Measurements from ENCODE around the gene ZNF454.

Gene ZNF454

DNA sequence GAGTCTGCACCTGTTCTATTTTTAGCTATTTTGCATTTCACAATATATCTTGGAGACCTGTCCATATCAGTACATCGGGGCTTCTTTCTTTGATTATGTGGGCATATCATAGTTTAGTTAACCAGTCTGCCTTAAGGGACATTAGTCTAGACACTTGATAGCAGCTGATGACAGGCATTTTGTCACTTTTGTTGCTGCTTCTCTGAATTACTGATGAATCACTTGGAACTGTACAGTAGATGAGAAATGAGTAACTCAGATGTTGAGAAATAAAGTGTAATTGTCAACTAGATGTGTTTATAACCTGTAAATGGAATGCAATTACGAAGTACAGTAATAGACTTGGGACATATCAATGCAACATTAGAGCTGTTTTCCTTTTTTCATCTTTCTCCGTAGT lies 38.1 kb upstream of the ZNF454 start:
- H3K9ac ChIP-seq (ENCODE audit: low read depth, low read length, poor library complexity, severe bottlenecking), result no peak overlapping the region
- no peaks in the 10 kb centered on the region for H3K27me3 ChIP-seq (ENCODE audit: insufficient read depth, low read length, poor library complexity, severe bottlenecking)
- H3F3A ChIP-seq (ENCODE audit: low read depth), result no peaks in the 10 kb centered on the region
- TF ChIP-seq, protein P1, sequence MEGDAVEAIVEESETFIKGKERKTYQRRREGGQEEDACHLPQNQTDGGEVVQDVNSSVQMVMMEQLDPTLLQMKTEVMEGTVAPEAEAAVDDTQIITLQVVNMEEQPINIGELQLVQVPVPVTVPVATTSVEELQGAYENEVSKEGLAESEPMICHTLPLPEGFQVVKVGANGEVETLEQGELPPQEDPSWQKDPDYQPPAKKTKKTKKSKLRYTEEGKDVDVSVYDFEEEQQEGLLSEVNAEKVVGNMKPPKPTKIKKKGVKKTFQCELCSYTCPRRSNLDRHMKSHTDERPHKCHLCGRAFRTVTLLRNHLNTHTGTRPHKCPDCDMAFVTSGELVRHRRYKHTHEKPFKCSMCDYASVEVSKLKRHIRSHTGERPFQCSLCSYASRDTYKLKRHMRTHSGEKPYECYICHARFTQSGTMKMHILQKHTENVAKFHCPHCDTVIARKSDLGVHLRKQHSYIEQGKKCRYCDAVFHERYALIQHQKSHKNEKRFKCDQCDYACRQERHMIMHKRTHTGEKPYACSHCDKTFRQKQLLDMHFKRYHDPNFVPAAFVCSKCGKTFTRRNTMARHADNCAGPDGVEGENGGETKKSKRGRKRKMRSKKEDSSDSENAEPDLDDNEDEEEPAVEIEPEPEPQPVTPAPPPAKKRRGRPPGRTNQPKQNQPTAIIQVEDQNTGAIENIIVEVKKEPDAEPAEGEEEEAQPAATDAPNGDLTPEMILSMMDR (conservative IDR thresholded peaks at IDR 0.05; ENCODE audit: low read length), result no peak
- no peak for TF ChIP-seq EZH2phosphoT487 (IDR thresholded peaks at IDR 0.05; ENCODE audit: borderline replicate concordance)
- H3K4me2 ChIP-seq (ENCODE audit: low read depth, low read length, poor library complexity, severe bottlenecking), result no peak overlapping the region
- H3K4me3 ChIP-seq (ENCODE audit: low read length, poor library complexity, severe bottlenecking), result no peak overlapping the region
- no peaks in the 10 kb centered on the region for H3K9me2 ChIP-seq (replicated peaks; ENCODE audit: low read depth, low read length)
- H2AFZ ChIP-seq (ENCODE audit: low read length), result no peak overlapping the region
- no peaks in the 10 kb centered on the region for H3K36me3 ChIP-seq (ENCODE audit: insufficient read depth, low read length)
- H3K4me1 ChIP-seq (ENCODE audit: insufficient read depth, low read length, poor library complexity, severe bottlenecking), result no peaks in the 10 kb centered on the region
- no peaks in the 10 kb centered on the region for H3K79me2 ChIP-seq (ENCODE audit: insufficient read depth, low read length)
- H3K9me3 ChIP-seq (ENCODE audit: insufficient read depth, low read depth, low read length), result no peaks in the 10 kb centered on the region
- no peaks in the 10 kb centered on the region for H4K20me1 ChIP-seq (ENCODE audit: insufficient read depth, low read length, poor library complexity, severe bottlenecking)

DNA sequence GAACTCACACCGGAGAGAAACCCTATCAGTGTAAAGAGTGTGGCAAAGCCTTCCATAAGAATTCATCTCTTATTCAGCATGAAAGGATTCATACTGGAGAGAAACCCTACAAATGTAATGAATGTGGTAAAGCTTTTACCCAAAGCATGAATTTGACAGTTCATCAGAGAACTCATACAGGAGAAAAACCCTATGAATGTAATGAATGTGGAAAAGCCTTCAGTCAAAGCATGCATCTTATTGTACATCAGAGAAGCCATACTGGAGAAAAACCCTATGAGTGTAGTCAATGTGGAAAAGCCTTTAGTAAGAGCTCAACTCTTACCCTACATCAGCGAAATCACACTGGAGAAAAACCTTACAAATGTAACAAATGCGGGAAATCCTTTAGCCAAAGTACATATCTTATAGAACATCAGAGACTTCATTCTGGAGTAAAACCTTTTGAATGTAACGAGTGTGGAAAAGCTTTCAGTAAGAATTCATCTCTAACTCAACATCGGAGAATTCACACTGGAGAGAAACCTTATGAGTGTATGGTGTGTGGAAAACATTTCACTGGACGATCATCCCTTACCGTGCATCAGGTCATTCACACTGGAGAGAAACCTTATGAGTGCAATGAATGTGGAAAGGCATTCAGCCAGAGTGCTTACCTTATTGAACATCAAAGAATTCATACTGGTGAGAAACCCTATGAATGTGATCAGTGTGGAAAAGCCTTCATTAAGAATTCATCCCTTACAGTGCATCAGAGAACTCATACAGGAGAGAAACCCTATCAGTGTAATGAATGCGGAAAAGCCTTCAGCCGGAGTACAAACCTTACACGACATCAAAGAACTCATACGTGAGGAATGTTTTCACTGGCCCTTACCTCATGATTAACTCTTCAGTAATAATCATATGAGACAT lies 8.9 kb upstream of the ZNF454 start:
- Histone ChIP-seq H3K27me3 (ENCODE audit: insufficient read depth, low read length, poor library complexity, severe bottlenecking) (no peaks in the 10 kb centered on the region), H3K9me3 (ENCODE audit: insufficient read depth, low read depth, low read length) (peaks cover 5% of the 10 kb centered on the region; the same call in 1 of the 2 replicates), H3K4me1 (ENCODE audit: insufficient read depth, low read length, poor library complexity, severe bottlenecking) (no peaks in the 10 kb centered on the region), H3K4me2 (ENCODE audit: low read depth, low read length, poor library complexity, severe bottlenecking) (no peak overlapping the region), H4K20me1 (ENCODE audit: insufficient read depth, low read length, poor library complexity, severe bottlenecking) (no peaks in the 10 kb centered on the region), H3K79me2 (ENCODE audit: insufficient read depth, low read length) (no peaks in the 10 kb centered on the region), H3K9ac (ENCODE audit: low read depth, low read length, poor library complexity, severe bottlenecking) (no peak overlapping the region), H2AFZ (ENCODE audit: low read length) (no peak overlapping the region), H3F3A (ENCODE audit: low read depth) (no peaks in the 10 kb centered on the region), H3K9me2 (replicated peaks; ENCODE audit: low read depth, low read length) (no peaks in the 10 kb centered on the region), H3K36me3 (ENCODE audit: insufficient read depth, low read length) (no peaks in the 10 kb centered on the region), H3K4me3 (ENCODE audit: low read length, poor library complexity, severe bottlenecking) (no peak overlapping the region)
- TF ChIP-seq, protein P1 (conservative IDR thresholded peaks at IDR 0.05; ENCODE audit: low read length), result no peak
- TF ChIP-seq EZH2phosphoT487 (IDR thresholded peaks at IDR 0.05; ENCODE audit: borderline replicate concordance), result no peak

DNA sequence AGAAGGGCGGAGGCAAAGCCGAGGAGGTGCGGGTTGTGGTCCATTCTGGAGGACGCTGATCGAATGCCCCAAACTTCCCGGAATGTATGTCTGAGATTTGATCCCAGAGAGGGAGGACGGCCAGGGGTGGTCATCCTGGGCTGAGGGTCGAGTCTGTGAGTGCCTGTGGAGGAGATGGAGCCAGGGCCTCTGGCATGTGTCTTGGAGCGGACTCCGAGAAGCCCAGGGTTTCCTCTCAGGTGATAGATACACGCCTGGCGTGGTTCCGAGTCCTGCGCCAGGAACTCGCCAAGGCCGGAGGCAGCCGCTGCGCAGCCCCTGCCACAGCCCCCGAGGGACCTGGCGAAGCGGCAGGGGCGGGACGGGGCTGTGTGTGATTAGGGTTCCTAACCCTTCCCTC lies 363 bp downstream of the ZNF454 start:
- no peak overlapping the region for H3K4me3 ChIP-seq (ENCODE audit: low read length, poor library complexity, severe bottlenecking)
- H3K4me1 ChIP-seq (ENCODE audit: insufficient read depth, low read length, poor library complexity, severe bottlenecking), result no peaks in the 10 kb centered on the region
- no peak for TF ChIP-seq EZH2phosphoT487 (IDR thresholded peaks at IDR 0.05; ENCODE audit: borderline replicate concordance)
- TF ChIP-seq, protein P1 (conservative IDR thresholded peaks at IDR 0.05; ENCODE audit: low read length), result no peak
- H3K4me2 ChIP-seq (ENCODE audit: low read depth, low read length, poor library complexity, severe bottlenecking), result no peak overlapping the region
- H4K20me1 ChIP-seq (ENCODE audit: insufficient read depth, low read length, poor library complexity, severe bottlenecking), result no peaks in the 10 kb centered on the region
- H3K9me2 ChIP-seq (replicated peaks; ENCODE audit: low read depth, low read length), result no peaks in the 10 kb centered on the region
- no peaks in the 10 kb centered on the region for H3K79me2 ChIP-seq (ENCODE audit: insufficient read depth, low read length)
- H3K36me3 ChIP-seq (ENCODE audit: insufficient read depth, low read length), result no peaks in the 10 kb centered on the region
- H3K9ac ChIP-seq (ENCODE audit: low read depth, low read length, poor library complexity, severe bottlenecking), result no peak overlapping the region
- H3F3A ChIP-seq (ENCODE audit: low read depth), result no peaks in the 10 kb centered on the region
- no peak overlapping the region for H2AFZ ChIP-seq (ENCODE audit: low read length)
- no peaks in the 10 kb centered on the region for H3K27me3 ChIP-seq (ENCODE audit: insufficient read depth, low read length, poor library complexity, severe bottlenecking)
- no peaks in the 10 kb centered on the region for H3K9me3 ChIP-seq (ENCODE audit: insufficient read depth, low read depth, low read length)

Measured in Loucy (cell line).